ENCODE data around the gene F10. TPM values are rescaled to one million over a fixed set of nuclear protein-coding genes. Genes with fewer than 3 reads are reported as not detected.

The F10 gene
- total and polyA plus RNA-seq, 4 donors = 3.2 to 19.9 (median 5.4) TPM

GRCh38 chr13:113166681-113167080 is 44.1 kb downstream of the F10 start:
- Histone ChIP-seq H3K9me3 (ENCODE audit: control insufficient read depth, insufficient read depth, low read length) (no peaks in the 10 kb centered on the region), H3K27ac (ENCODE audit: low read depth, low read length) (no peak overlapping the region), H3K4me1 (ENCODE audit: control insufficient read depth, insufficient read depth, low read length) (peaks cover 7% of the 10 kb centered on the region), H3K4me3 (ENCODE audit: low read depth, low read length) (no peak overlapping the region), H3K36me3 (ENCODE audit: control insufficient read depth, insufficient read depth, low read length) (peaks cover 12% of the 10 kb centered on the region), H3K27me3 (ENCODE audit: control insufficient read depth, insufficient read depth, low read length) (peaks cover 10% of the 10 kb centered on the region)
- WGBS (ENCODE audit: insufficient coverage) = 100% methylated on average over 3 of the region's 5 CpGs
- no peak for DNase-seq (ENCODE audit: low read depth in 4 of 6, low spot score in 6 of 6)

GRCh38 chr13:113167155-113167554 is 44.6 kb downstream of the F10 start:
- H3K9me3 ChIP-seq (ENCODE audit: control insufficient read depth, insufficient read depth, low read length) = no peaks in the 10 kb centered on the region
- WGBS (ENCODE audit: insufficient coverage) = 100% methylated on average over 4 of the region's 10 CpGs
- H3K4me3 ChIP-seq (ENCODE audit: low read depth, low read length) = no peak overlapping the region
- peaks cover 7% of the 10 kb centered on the region for H3K4me1 ChIP-seq (ENCODE audit: control insufficient read depth, insufficient read depth, low read length)
- peak in 1 of 6 donors; percentile 46 for DNase-seq (ENCODE audit: low read depth in 4 of 6, low spot score in 6 of 6)
- peaks cover 10% of the 10 kb centered on the region for H3K27me3 ChIP-seq (ENCODE audit: control insufficient read depth, insufficient read depth, low read length)
- H3K36me3 ChIP-seq (ENCODE audit: control insufficient read depth, insufficient read depth, low read length) = peaks cover 17% of the 10 kb centered on the region
- H3K27ac ChIP-seq (ENCODE audit: low read depth, low read length) = no peak overlapping the region

- DNase-seq (ENCODE audit: low read depth in 4 of 6, low spot score in 6 of 6) = no peak
- Histone ChIP-seq H3K27ac (ENCODE audit: low read depth, low read length) (no peak overlapping the region), H3K4me3 (ENCODE audit: low read depth, low read length) (no peak overlapping the region), H3K4me1 (ENCODE audit: control insufficient read depth, insufficient read depth, low read length) (peaks cover 7% of the 10 kb centered on the region), H3K9me3 (ENCODE audit: control insufficient read depth, insufficient read depth, low read length) (no peaks in the 10 kb centered on the region), H3K36me3 (ENCODE audit: control insufficient read depth, insufficient read depth, low read length) (peaks cover 20% of the 10 kb centered on the region), H3K27me3 (ENCODE audit: control insufficient read depth, insufficient read depth, low read length) (peaks cover 10% of the 10 kb centered on the region)
- no CpG with 5 or more reads among the region's 3 CpGs for WGBS (ENCODE audit: insufficient coverage)
Measured at GRCh38 chr13:113167575-113167974, 45.0 kb downstream of the F10 start.

GRCh38 chr13:113168211-113168610 is 45.6 kb downstream of the F10 start:
- Histone ChIP-seq H3K27me3 (ENCODE audit: control insufficient read depth, insufficient read depth, low read length) (peaks cover 5% of the 10 kb centered on the region), H3K36me3 (ENCODE audit: control insufficient read depth, insufficient read depth, low read length) (peaks cover 24% of the 10 kb centered on the region), H3K4me3 (ENCODE audit: low read depth, low read length) (no peak overlapping the region), H3K9me3 (ENCODE audit: control insufficient read depth, insufficient read depth, low read length) (no peaks in the 10 kb centered on the region), H3K4me1 (ENCODE audit: control insufficient read depth, insufficient read depth, low read length) (peaks cover 2% of the 10 kb centered on the region), H3K27ac (ENCODE audit: low read depth, low read length) (no peak overlapping the region)
- 62% methylated on average over 5 of the region's 7 CpGs for WGBS (ENCODE audit: insufficient coverage)
- peak in 2 of 6 donors; percentile 8 to 43 for DNase-seq (ENCODE audit: low read depth in 4 of 6, low spot score in 6 of 6)

GRCh38 chr13:113169277-113170272 is 47.0 kb downstream of the F10 start:
- 93% methylated on average over 7 of the region's 13 CpGs for WGBS (ENCODE audit: insufficient coverage)
- H3K27me3 ChIP-seq (ENCODE audit: control insufficient read depth, insufficient read depth, low read length) = no peaks in the 10 kb centered on the region
- H3K4me3 ChIP-seq (ENCODE audit: low read depth, low read length) = no peak overlapping the region
- no peak for DNase-seq (ENCODE audit: low read depth in 4 of 6, low spot score in 6 of 6)
- no peaks in the 10 kb centered on the region for H3K4me1 ChIP-seq (ENCODE audit: control insufficient read depth, insufficient read depth, low read length)
- H3K9me3 ChIP-seq (ENCODE audit: control insufficient read depth, insufficient read depth, low read length) = no peaks in the 10 kb centered on the region
- H3K27ac ChIP-seq (ENCODE audit: low read depth, low read length) = no peak overlapping the region
- peaks cover 27% of the 10 kb centered on the region for H3K36me3 ChIP-seq (ENCODE audit: control insufficient read depth, insufficient read depth, low read length)

GRCh38 chr13:113170511-113170910 is 47.9 kb downstream of the F10 start:
- H3K4me3 ChIP-seq (ENCODE audit: low read depth, low read length) = no peak overlapping the region
- H3K9me3 ChIP-seq (ENCODE audit: control insufficient read depth, insufficient read depth, low read length) = no peaks in the 10 kb centered on the region
- H3K27ac ChIP-seq (ENCODE audit: low read depth, low read length) = no peak overlapping the region
- H3K36me3 ChIP-seq (ENCODE audit: control insufficient read depth, insufficient read depth, low read length) = peaks cover 33% of the 10 kb centered on the region
- 100% methylated on average over 3 of the region's 5 CpGs for WGBS (ENCODE audit: insufficient coverage)
- no peaks in the 10 kb centered on the region for H3K4me1 ChIP-seq (ENCODE audit: control insufficient read depth, insufficient read depth, low read length)
- H3K27me3 ChIP-seq (ENCODE audit: control insufficient read depth, insufficient read depth, low read length) = no peaks in the 10 kb centered on the region
- no peak for DNase-seq (ENCODE audit: low read depth in 4 of 6, low spot score in 6 of 6)

GRCh38 chr13:113171250-113172125 is 48.9 kb downstream of the F10 start:
- Histone ChIP-seq H3K9me3 (ENCODE audit: control insufficient read depth, insufficient read depth, low read length) (no peaks in the 10 kb centered on the region), H3K4me3 (ENCODE audit: low read depth, low read length) (no peak overlapping the region), H3K27me3 (ENCODE audit: control insufficient read depth, insufficient read depth, low read length) (no peaks in the 10 kb centered on the region), H3K36me3 (ENCODE audit: control insufficient read depth, insufficient read depth, low read length) (peaks cover 43% of the 10 kb centered on the region), H3K4me1 (ENCODE audit: control insufficient read depth, insufficient read depth, low read length) (no peaks in the 10 kb centered on the region), H3K27ac (ENCODE audit: low read depth, low read length) (no peak overlapping the region)
- 95% methylated on average over 34 of the region's 34 CpGs for WGBS (ENCODE audit: insufficient coverage)
- no peak for DNase-seq (ENCODE audit: low read depth in 4 of 6, low spot score in 6 of 6)

- DNase-seq (ENCODE audit: low read depth in 4 of 6, low spot score in 6 of 6) = no peak
- WGBS (ENCODE audit: insufficient coverage) = 95% methylated on average over 12 of the region's 13 CpGs
- H3K36me3 ChIP-seq (ENCODE audit: control insufficient read depth, insufficient read depth, low read length) = peaks cover 51% of the 10 kb centered on the region
- H3K27me3 ChIP-seq (ENCODE audit: control insufficient read depth, insufficient read depth, low read length) = no peaks in the 10 kb centered on the region
- H3K27ac ChIP-seq (ENCODE audit: low read depth, low read length) = no peak overlapping the region
- H3K4me1 ChIP-seq (ENCODE audit: control insufficient read depth, insufficient read depth, low read length) = no peaks in the 10 kb centered on the region
- no peaks in the 10 kb centered on the region for H3K9me3 ChIP-seq (ENCODE audit: control insufficient read depth, insufficient read depth, low read length)
- no peak overlapping the region for H3K4me3 ChIP-seq (ENCODE audit: low read depth, low read length)
Measured at GRCh38 chr13:113172419-113172926, 49.9 kb downstream of the F10 start.

- Histone ChIP-seq H3K27ac (ENCODE audit: low read depth, low read length) (no peak overlapping the region), H3K4me3 (ENCODE audit: low read depth, low read length) (no peak overlapping the region), H3K36me3 (ENCODE audit: control insufficient read depth, insufficient read depth, low read length) (peaks cover 56% of the 10 kb centered on the region), H3K4me1 (ENCODE audit: control insufficient read depth, insufficient read depth, low read length) (no peaks in the 10 kb centered on the region), H3K27me3 (ENCODE audit: control insufficient read depth, insufficient read depth, low read length) (no peaks in the 10 kb centered on the region), H3K9me3 (ENCODE audit: control insufficient read depth, insufficient read depth, low read length) (no peaks in the 10 kb centered on the region)
- WGBS (ENCODE audit: insufficient coverage) = 91% methylated on average over 4 of the region's 5 CpGs
- no peak for DNase-seq (ENCODE audit: low read depth in 4 of 6, low spot score in 6 of 6)
Measured at GRCh38 chr13:113176280-113176679, 53.7 kb downstream of the F10 start.

Measured in spinal cord (tissue), 10 donors.